Hepatocyte (in vitro differentiated cells): ENCODE data around the gene TDRKH.

Source experiments
- EZH2 ChIP-seq: fragments of 200-600 bp; sonication (generic); IDR thresholded peaks from 2 replicates; pipeline ENCODE4 v1.6.1; 2016; ENCODE audit warnings: antibody characterized with exemption, mild to moderate bottlenecking, borderline replicate concordance
- TF ChIP-seq, protein P1 (sequence below): fragments of 200-600 bp; sonication (generic); IDR thresholded peaks from 2 replicates; pipeline ENCODE4 v1.5.1; 2016; ENCODE audit warnings: antibody characterized with exemption, mild to moderate bottlenecking; ENCODE audit not compliant: poor library complexity

DNA sequence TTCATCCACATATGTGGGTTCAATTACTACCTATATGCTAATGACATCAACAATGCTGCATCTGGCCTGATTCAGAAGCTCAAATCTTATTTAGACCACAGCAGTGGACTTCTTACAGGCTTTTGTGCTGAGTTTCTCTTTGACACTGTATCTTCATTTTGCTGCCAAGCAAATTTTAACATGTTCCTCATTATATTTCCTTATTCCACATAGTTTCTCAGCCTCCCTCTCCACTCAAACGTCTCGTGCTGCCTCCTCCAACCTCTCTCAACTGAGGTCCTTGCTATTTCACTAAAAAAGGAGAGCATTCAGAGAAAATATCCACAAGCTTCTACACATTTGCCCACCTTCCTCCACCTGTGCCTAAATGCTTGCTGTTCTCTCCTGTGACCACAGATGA lies 6.5 kb downstream of the TDRKH start:
- TF ChIP-seq EZH2 = no peak
- TF ChIP-seq, protein P1, sequence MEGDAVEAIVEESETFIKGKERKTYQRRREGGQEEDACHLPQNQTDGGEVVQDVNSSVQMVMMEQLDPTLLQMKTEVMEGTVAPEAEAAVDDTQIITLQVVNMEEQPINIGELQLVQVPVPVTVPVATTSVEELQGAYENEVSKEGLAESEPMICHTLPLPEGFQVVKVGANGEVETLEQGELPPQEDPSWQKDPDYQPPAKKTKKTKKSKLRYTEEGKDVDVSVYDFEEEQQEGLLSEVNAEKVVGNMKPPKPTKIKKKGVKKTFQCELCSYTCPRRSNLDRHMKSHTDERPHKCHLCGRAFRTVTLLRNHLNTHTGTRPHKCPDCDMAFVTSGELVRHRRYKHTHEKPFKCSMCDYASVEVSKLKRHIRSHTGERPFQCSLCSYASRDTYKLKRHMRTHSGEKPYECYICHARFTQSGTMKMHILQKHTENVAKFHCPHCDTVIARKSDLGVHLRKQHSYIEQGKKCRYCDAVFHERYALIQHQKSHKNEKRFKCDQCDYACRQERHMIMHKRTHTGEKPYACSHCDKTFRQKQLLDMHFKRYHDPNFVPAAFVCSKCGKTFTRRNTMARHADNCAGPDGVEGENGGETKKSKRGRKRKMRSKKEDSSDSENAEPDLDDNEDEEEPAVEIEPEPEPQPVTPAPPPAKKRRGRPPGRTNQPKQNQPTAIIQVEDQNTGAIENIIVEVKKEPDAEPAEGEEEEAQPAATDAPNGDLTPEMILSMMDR = no peak
